GM21529 (cell line): ENCODE measurements around the gene TRIP12.
"Not testable (repeated sequence)": the region's sequence is repeated elsewhere in the genome, so short reads cannot be mapped to it uniquely, and the experiment has no call there.

Experiments
- ATAC-seq: cut with Tn5 transposase; IDR thresholded peaks from one replicate; pipeline ENCODE4 v1.9.1; 2021; ENCODE audit not compliant: unreplicated experiment

TRIP12 gene

GRCh38 chr2:229921101-229921891, 513 bp downstream of the TRIP12 start:
- ATAC-seq = peak; percentile 27

GRCh38 chr2:229920011-229920641, 1.7 kb downstream of the TRIP12 start:
- ATAC-seq = no peak

- no peak for ATAC-seq
Observed at GRCh38 chr2:229917793-229918192, 4.0 kb downstream of the TRIP12 start.

- ATAC-seq = no peak
Observed at GRCh38 chr2:229914171-229914570, 7.6 kb downstream of the TRIP12 start.

GRCh38 chr2:229910832-229911412, 10.9 kb downstream of the TRIP12 start:
- peak; percentile 77 for ATAC-seq

- ATAC-seq = peak; percentile 10
Observed at GRCh38 chr2:229910147-229910831, 11.5 kb downstream of the TRIP12 start.

- ATAC-seq = no peak
Observed at GRCh38 chr2:229909090-229909489, 12.7 kb downstream of the TRIP12 start.

- no peak for ATAC-seq
Observed at GRCh38 chr2:229905601-229906000, 16.2 kb downstream of the TRIP12 start.

GRCh38 chr2:229903037-229903436, 18.8 kb downstream of the TRIP12 start:
- no peak for ATAC-seq

GRCh38 chr2:229901819-229902218, 20.0 kb downstream of the TRIP12 start:
- no peak for ATAC-seq

- ATAC-seq = not testable (repeated sequence)
Observed at GRCh38 chr2:229900514-229900913, 21.3 kb downstream of the TRIP12 start.

GRCh38 chr2:229900012-229900411, 21.8 kb downstream of the TRIP12 start:
- ATAC-seq = no peak

GRCh38 chr2:229899604-229900003, 22.2 kb downstream of the TRIP12 start:
- no peak for ATAC-seq

GRCh38 chr2:229896857-229897256, 25.0 kb downstream of the TRIP12 start:
- ATAC-seq = no peak

GRCh38 chr2:229889023-229889422, 32.8 kb downstream of the TRIP12 start:
- ATAC-seq = no peak

GRCh38 chr2:229888031-229888430, 33.8 kb downstream of the TRIP12 start:
- ATAC-seq = no peak

- no peak for ATAC-seq
Observed at GRCh38 chr2:229887441-229887840, 34.4 kb downstream of the TRIP12 start.

GRCh38 chr2:229884775-229885699, 36.8 kb downstream of the TRIP12 start:
- peak; percentile 89 for ATAC-seq

- no peak for ATAC-seq
Observed at GRCh38 chr2:229882583-229882982, 39.2 kb downstream of the TRIP12 start.

GRCh38 chr2:229880892-229881586, 40.8 kb downstream of the TRIP12 start:
- no peak for ATAC-seq
